Endothelial cell of umbilical vein (primary cell): Measurements from ENCODE around the gene PSKH1. TPM values are rescaled to one million over a fixed set of nuclear protein-coding genes. Genes with fewer than 3 reads are reported as not detected.

Source experiments
- BruUV-seq: library from RNA; stranded (reverse); fragments of 400-500 nt; replicated peaks from 2 replicates; lab custom pipeline; 2021; lab: Mats Ljungman, UMichigan
- CTCF ChIA-PET: fragments of 300-600, 350-600 bp; sonication (Branson Sonifier 250); formaldehyde crosslinking; loops from one replicate; lab custom pipeline; 2021; ENCODE audit warnings: antibody characterized with exemption, inconsistent platforms; lab: Charles Lee
- POLR2A ChIA-PET: fragments of 300-600, 350-600 bp; sonication (Branson Sonifier 250); formaldehyde crosslinking; loops from one replicate; lab custom pipeline; 2021; ENCODE audit warnings: antibody characterized with exemption, inconsistent platforms; lab: Charles Lee
- DNase-seq: peaks from one replicate; pipeline ENCODE4 v3.0.0-alpha.2; 2011; ENCODE audit warnings: low read depth, low spot score
- FAIRE-seq: peaks from 2 replicates; lab custom pipeline; 2011; peaks lifted over from hg19 to GRCh38; lab: Jason Lieb, UNC
- H2AFZ ChIP-seq: 2 replicates; pipeline ENCODE4 v1.6.0; 2012; ENCODE audit warnings: low read depth, low read length, control low read depth, inconsistent platforms
- H3K27ac ChIP-seq: 2 replicates; pipeline ENCODE4 v1.5.1; 2011; ENCODE audit warnings: low read depth, mild to moderate bottlenecking, control low read depth, low read length, moderate library complexity; ENCODE audit not compliant: insufficient read depth
- H3K27me3 ChIP-seq, 2 experiments: 2 replicates each; pipeline versions ENCODE4 v1.6.0 to v1.6.1; 2011; ENCODE audit warnings: low read length in 2 of 2, mixed read lengths in 1 of 2; ENCODE audit not compliant: control insufficient read depth in 2 of 2, insufficient read depth in 2 of 2
- H3K36me3 ChIP-seq, 2 experiments: 2 replicates in 1 of 2; 3 replicates in 1 of 2; pipeline ENCODE4 v1.5.1; 2011; ENCODE audit warnings: low read length in 2 of 2, mild to moderate bottlenecking in 1 of 2, moderate library complexity in 1 of 2; ENCODE audit not compliant: control insufficient read depth in 2 of 2, insufficient read depth in 2 of 2; ENCODE audit errors: extremely low read depth in 1 of 2
- H3K4me1 ChIP-seq: 3 replicates; pipeline ENCODE4 v1.5.1; 2011; ENCODE audit warnings: mild to moderate bottlenecking, low read length; ENCODE audit not compliant: control insufficient read depth, insufficient read depth; ENCODE audit errors: extremely low read depth
- H3K4me2 ChIP-seq: 2 replicates; pipeline ENCODE4 v1.6.1; 2011; ENCODE audit warnings: low read length, control low read depth, mixed read lengths; ENCODE audit not compliant: insufficient read depth
- H3K4me3 ChIP-seq, 3 experiments: fragments of 200-600 bp in 1 of 3; sonication (generic), shearing (Covaris generic) in 1 of 3; replicated peaks in 1 of 3; 2 replicates each; pipeline ENCODE4 v1.5.1; 2011 to 2016; ENCODE audit warnings: control low read depth in 3 of 3, low read length in 3 of 3, mild to moderate bottlenecking in 2 of 3, inconsistent platforms in 1 of 3, low read depth in 1 of 3, moderate library complexity in 1 of 3; ENCODE audit not compliant: insufficient read depth in 1 of 3
- H3K79me2 ChIP-seq: 2 replicates; pipeline ENCODE4 v1.6.0; 2012; ENCODE audit warnings: low read length, inconsistent platforms; ENCODE audit not compliant: control insufficient read depth, insufficient read depth
- H3K9ac ChIP-seq: replicated peaks from 2 replicates; pipeline ENCODE3; 2011; ENCODE audit warnings: low read length, control low read depth; ENCODE audit not compliant: insufficient read depth; ENCODE audit errors: extremely low read depth
- H3K9me1 ChIP-seq: replicated peaks from 3 replicates; pipeline ENCODE4 v1.6.0; 2011; ENCODE audit warnings: mild to moderate bottlenecking, low read length; ENCODE audit not compliant: control insufficient read depth, insufficient read depth; ENCODE audit errors: extremely low read depth
- H3K9me3 ChIP-seq: replicated peaks from 2 replicates; pipeline ENCODE4 v1.5.1; 2012; ENCODE audit warnings: low read length, inconsistent platforms; ENCODE audit not compliant: control insufficient read depth, insufficient read depth
- H4K20me1 ChIP-seq: replicated peaks from 2 replicates; pipeline ENCODE3; 2011; ENCODE audit warnings: mild to moderate bottlenecking, low read length; ENCODE audit not compliant: control insufficient read depth, insufficient read depth; ENCODE audit errors: extremely low read depth
- CTCF ChIP-seq, 2 donors: IDR thresholded peaks; 1 replicate in 1 of 2; 2 replicates in 1 of 2; pipeline ENCODE4 v1.5.1; 2011; ENCODE audit warnings: low read length in 2 of 2, mild to moderate bottlenecking in 2 of 2, moderate library complexity in 2 of 2, control low read depth in 1 of 2, inconsistent platforms in 1 of 2, low read depth in 1 of 2; ENCODE audit not compliant: insufficient read depth in 1 of 2; ENCODE audit errors: extremely low read depth in 1 of 2
- FOS ChIP-seq: IDR thresholded peaks from 2 replicates; pipeline ENCODE4 v1.6.1; 2011; ENCODE audit warnings: mild to moderate bottlenecking, low read length, moderate library complexity, borderline replicate concordance; ENCODE audit not compliant: insufficient read depth
- GATA2 ChIP-seq: IDR thresholded peaks from 2 replicates; pipeline ENCODE4 v1.7.0; 2011; ENCODE audit warnings: low read depth, mild to moderate bottlenecking, moderate library complexity, mixed read lengths, low read length; ENCODE audit not compliant: insufficient read length, insufficient read depth
- JUN ChIP-seq: IDR thresholded peaks from 2 replicates; pipeline ENCODE4 v1.6.1; 2011; ENCODE audit warnings: borderline replicate concordance, low read depth; ENCODE audit not compliant: insufficient read length, insufficient read depth
- MAX ChIP-seq: IDR thresholded peaks from 2 replicates; pipeline ENCODE4 v1.6.1; 2011; ENCODE audit not compliant: insufficient read depth, insufficient read length
- MYC ChIP-seq: IDR thresholded peaks from one replicate; pipeline ENCODE4 v1.6.1; 2011; ENCODE audit warnings: mild to moderate bottlenecking, low read depth, low read length
- POLR2A ChIP-seq: IDR thresholded peaks from 2 replicates; pipeline ENCODE4 v1.6.1; 2012; ENCODE audit warnings: low read depth, mild to moderate bottlenecking, control low read depth, low read length
- POLR2AphosphoS5 ChIP-seq: IDR thresholded peaks from 2 replicates; pipeline ENCODE4 v1.6.1; 2012; ENCODE audit warnings: low read depth, mild to moderate bottlenecking, control low read depth, low read length, moderate library complexity; ENCODE audit not compliant: insufficient read depth
- dilution Hi-C: fragments of 300-500 bp; cut with MboI; formaldehyde crosslinking; loops from one replicate; pipeline ENCODE4 v1.15.0; 2019; ENCODE audit warnings: low sequenced_read_pairs; ENCODE audit not compliant: extremely low pct_ligation_motif_present
- intact Hi-C: fragments of 100-400 bp; cut with micrococcal nuclease; formaldehyde crosslinking; loops from one replicate; pipeline ENCODE4 v1.10.0; 2022
- polyA plus RNA-seq, 4 experiments: library from polyadenylated mRNA; depleted of rRNA in 3 of 4; stranded (reverse) in 3 of 4; unstranded in 1 of 4; fragments of >200 nt; gene quantifications; 2 replicates each; pipeline versions ENCODE4 v1.2.1 to v1.2.3, GENCODE V29; 2011 to 2012; ENCODE audit warnings: missing spikeins in 1 of 4
- total RNA-seq: library from RNA; stranded (reverse); gene quantifications from 2 replicates; pipeline ENCODE4 v1.2.3, GENCODE V29; 2021

Gene PSKH1
- total and polyA plus RNA-seq, 2 donors (not counting 3 experiments of a cell fraction or from before 2014, with no cell fraction given) = 25.9 to 42.6 TPM

- H3K4me1 ChIP-seq = peaks cover 15% of the 10 kb centered on the region
- no peak overlapping the region for H3K4me2 ChIP-seq
- intact Hi-C loops (loop anchor here (2.0 kb wide), 3 partner anchors 25 to 199 kb away; partner anchors contain the start of genes CENPT and NUTF2), dilution Hi-C loops (no loop called here)
- BruUV-seq = no TSS peak
- CTCF ChIA-PET = interaction anchor here (0.6 to 1.8 kb wide), 10 partner anchors 8 to 200 kb away, joined by 3 to 16 read pairs (median 3); partner anchors contain the start of gene NRN1L
- no peaks in the 10 kb centered on the region for H3K9me3 ChIP-seq
- H3K36me3 ChIP-seq = peaks cover 17 to 36% of the 10 kb centered on the region in 2 experiments
- H3K9me1 ChIP-seq = no peaks in the 10 kb centered on the region
- no peaks in the 10 kb centered on the region for H4K20me1 ChIP-seq
- no peak overlapping the region for H2AFZ ChIP-seq
- H3K27ac ChIP-seq = peak overlapping the region; percentile 40
- H3K4me3 ChIP-seq = no peak overlapping the region
- no peak for DNase-seq
- H3K27me3 ChIP-seq = no peaks in the 10 kb centered on the region
- no peak for FAIRE-seq
- peaks cover 35% of the 10 kb centered on the region for H3K79me2 ChIP-seq
- peak overlapping the region; percentile 28 for H3K9ac ChIP-seq
- TF ChIP-seq FOS (no peak), POLR2A (no peak), JUN (no peak), MYC (no peak), CTCF (IDR thresholded peaks at IDR 0.05; ENCODE audit: extremely low read depth in 1 of 2, insufficient read depth in 1 of 2, low read depth in 1 of 2, low read length in 2 of 2) (no peak), GATA2 (no peak), MAX (no peak), POLR2AphosphoS5 (no peak)
- POLR2A ChIA-PET = no interaction called here
Observed at GRCh38 chr16:67872131-67872630, 20.9 kb upstream of the PSKH1 start.
